Ovary (tissue), 9 donors: ENCODE results near the gene SPRY4. TPM values are rescaled to one million over a fixed set of nuclear protein-coding genes. Genes with fewer than 3 reads are reported as not detected.

Source experiments
- DNase-seq, 5 donors: peaks; one replicate each; pipeline ENCODE4 v3.0.0-alpha.2; 2019 to 2020
- H3K27ac ChIP-seq, 2 donors: fragments of 200-600 bp; one replicate each; pipeline versions ENCODE4 v1.5.1 to v1.8.0; 2019 to 2022
- H3K27me3 ChIP-seq: fragments of 200-600 bp; one replicate; pipeline ENCODE4 v1.8.0; 2022
- H3K36me3 ChIP-seq: fragments of 200-600 bp; sonication (generic); one replicate; pipeline ENCODE4 v1.5.1; 2019
- H3K4me1 ChIP-seq: one replicate; pipeline ENCODE4 v1.8.1; 2013; ENCODE audit warnings: mild to moderate bottlenecking, moderate library complexity; ENCODE audit not compliant: insufficient read depth
- H3K4me3 ChIP-seq: fragments of 200-600 bp; sonication (generic); one replicate; pipeline ENCODE4 v1.5.1; 2017
- H3K9me3 ChIP-seq, 2 donors: fragments of 200-600 bp in 1 of 2; sonication (generic) in 1 of 2; one replicate each; pipeline versions ENCODE4 v1.5.1 to v1.8.1; 2013 to 2019; ENCODE audit warnings: mild to moderate bottlenecking in 1 of 2, moderate library complexity in 1 of 2
- EP300 ChIP-seq: sonication (generic); formaldehyde crosslinking; IDR thresholded peaks from one replicate; pipeline ENCODE4 v1.6.1; 2017; ENCODE audit warnings: antibody characterized with exemption
- POLR2A ChIP-seq: fragments of 450-650 bp; IDR thresholded peaks from one replicate; pipeline ENCODE4 v1.6.1; 2017; ENCODE audit warnings: antibody characterized with exemption, mild to moderate bottlenecking, moderate library complexity
- WGBS, 3 donors: extraction: QIAGEN DNeasy Blood & Tissue Kit in 1 of 3; methylation state at CpG; one replicate each; pipeline versions ENCODE4 v1.1.5 to v1.1.7; 2013 to 2017; 5-methylcytosine and 5-hydroxymethylcytosine counted together
- intact Hi-C, 4 donors: fragments of 100-400 bp; cut with DNase I; formaldehyde crosslinking; loops; one replicate each; pipeline versions ENCODE4 v1.11.0 to v1.15.1; 2022 to 2023
- polyA plus RNA-seq, 2 donors: library from polyadenylated mRNA; stranded (reverse); fragments of 200-250 nt in 1 of 2; fragments of 350-450 nt in 1 of 2; fragmentation: Illumina TruSeq in 1 of 2; extraction: RNeasy Lipid Tissue Mini Kit (QIAGEN cat#74804) in 1 of 2; gene quantifications; one replicate each; pipeline ENCODE4 v1.2.3, GENCODE V29; 2013 to 2014
- total RNA-seq, 7 donors: library from RNA; depleted of rRNA in 2 of 7; stranded (reverse); fragments of >200 nt in 2 of 7; fragmentation: NEBNext Ultra II Directional in 3 of 7; extraction: Animal tissue kit (Norgen Biotek cat#: 25700) in 3 of 7; gene quantifications; one replicate each; pipeline versions ENCODE4 v1.1.0 to v1.2.4, GENCODE V29; 2016 to 2023
- TF ChIP-seq, protein P1 (sequence below), 3 donors: fragments of 450-650 bp in 2 of 3; fragments of 200-600 bp in 1 of 3; IDR thresholded peaks; one replicate each; pipeline versions ENCODE4 v1.5.1 to v1.8.0; 2016 to 2022; ENCODE audit warnings: antibody characterized with exemption in 3 of 3, mild to moderate bottlenecking in 1 of 3
- donor health status: DM: no; HTN: no; CAD: no; lungs with moderate emphysema.
- donor health status: DM: no; HTN: no; CAD: no.
- donor health status: Bipolar disorder and iron deficiency.
- donor health status: DM: yes; HTN: yes; CAD: no.
- donor health status: DM: no; HTN: no; CAD: no.
- donor health status: DM: yes; HTN: yes; CAD: no.

SPRY4 gene
- total and polyA plus RNA-seq, 9 donors: 1.9 to 15.9 (median 5.5) TPM

DNA sequence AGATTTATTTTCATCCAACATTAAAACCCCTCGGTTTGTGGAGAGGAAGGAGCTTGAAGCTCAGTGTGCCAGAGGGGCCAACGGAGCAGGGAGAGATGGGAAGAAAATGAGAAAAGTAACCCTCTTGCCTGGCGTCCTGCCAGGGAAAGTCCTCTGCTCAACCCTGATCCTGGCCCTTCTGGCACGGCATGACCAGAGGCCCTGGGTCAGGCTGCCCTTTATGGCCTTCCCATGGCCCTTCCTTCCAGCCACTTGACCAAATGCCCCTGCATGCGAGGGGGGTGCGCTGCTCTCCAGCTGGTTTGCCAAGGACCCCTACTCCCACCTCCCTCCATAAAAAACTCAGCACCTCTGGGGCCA is 43.8 kb downstream of the SPRY4 start:
- Histone ChIP-seq H3K27me3 (no peaks in the 10 kb centered on the region), H3K9me3 (no peaks in the 10 kb centered on the region), H3K4me3 (no peak overlapping the region), H3K36me3 (no peaks in the 10 kb centered on the region), H3K4me1 (no peaks in the 10 kb centered on the region), H3K27ac (no peak overlapping the region)
- TF ChIP-seq EP300 (no peak), POLR2A (no peak)
- TF ChIP-seq, protein P1, sequence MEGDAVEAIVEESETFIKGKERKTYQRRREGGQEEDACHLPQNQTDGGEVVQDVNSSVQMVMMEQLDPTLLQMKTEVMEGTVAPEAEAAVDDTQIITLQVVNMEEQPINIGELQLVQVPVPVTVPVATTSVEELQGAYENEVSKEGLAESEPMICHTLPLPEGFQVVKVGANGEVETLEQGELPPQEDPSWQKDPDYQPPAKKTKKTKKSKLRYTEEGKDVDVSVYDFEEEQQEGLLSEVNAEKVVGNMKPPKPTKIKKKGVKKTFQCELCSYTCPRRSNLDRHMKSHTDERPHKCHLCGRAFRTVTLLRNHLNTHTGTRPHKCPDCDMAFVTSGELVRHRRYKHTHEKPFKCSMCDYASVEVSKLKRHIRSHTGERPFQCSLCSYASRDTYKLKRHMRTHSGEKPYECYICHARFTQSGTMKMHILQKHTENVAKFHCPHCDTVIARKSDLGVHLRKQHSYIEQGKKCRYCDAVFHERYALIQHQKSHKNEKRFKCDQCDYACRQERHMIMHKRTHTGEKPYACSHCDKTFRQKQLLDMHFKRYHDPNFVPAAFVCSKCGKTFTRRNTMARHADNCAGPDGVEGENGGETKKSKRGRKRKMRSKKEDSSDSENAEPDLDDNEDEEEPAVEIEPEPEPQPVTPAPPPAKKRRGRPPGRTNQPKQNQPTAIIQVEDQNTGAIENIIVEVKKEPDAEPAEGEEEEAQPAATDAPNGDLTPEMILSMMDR (IDR thresholded peaks at IDR 0.05): no peak
- no peak for DNase-seq
- intact Hi-C loops: loop anchor here in 1 of 4 donors (5.0 kb wide), 1 partner anchor 424 kb away; no protein-coding TSS in a partner anchor
- 64 to 71% (median 66%) methylated on average over 6 of the region's 6 CpGs for WGBS, 3 donors

DNA sequence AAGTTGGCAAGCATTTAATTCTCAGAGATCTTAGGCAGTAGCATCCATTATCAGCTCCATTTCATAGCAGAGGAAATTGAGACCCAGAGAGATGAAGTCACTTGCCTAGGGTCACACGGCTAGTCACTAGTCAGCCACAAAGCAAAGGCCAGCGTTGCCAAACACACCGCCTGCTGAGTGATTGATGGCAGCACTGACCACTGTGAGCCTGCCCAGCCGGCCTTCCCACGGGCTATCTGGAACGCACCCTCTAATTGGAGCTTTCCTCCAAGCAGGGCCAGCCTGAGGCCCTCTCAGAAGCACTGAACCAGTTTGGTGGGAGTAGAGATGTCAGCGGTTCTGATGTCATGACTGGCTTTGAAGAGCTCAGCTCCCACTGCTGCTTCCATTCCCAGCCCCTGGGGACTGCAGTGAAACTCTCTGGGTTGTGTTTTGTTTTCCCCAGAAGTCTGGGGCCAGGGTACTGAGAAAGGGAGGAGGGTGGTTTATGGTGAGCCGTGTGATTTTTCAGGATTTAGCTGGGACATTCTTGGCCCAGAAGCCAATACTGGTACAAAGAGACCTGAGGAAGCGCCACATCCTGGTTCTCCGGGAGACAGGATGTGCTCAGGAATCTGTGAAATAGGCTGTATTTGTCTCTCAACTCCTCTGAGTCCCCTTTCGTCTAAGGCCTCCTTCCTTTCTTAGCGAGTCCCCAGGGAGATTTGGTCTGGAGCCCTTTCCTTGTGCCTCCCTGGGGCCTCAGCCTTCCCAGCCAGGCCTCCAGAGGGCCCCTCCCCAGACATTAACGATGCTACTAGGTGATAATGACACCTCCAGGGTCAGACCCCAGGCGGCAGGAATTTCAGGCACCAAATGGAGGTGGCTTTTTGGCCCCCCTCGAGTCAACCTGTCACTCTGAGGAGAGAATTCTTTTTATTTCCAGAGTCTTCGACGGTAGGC is 44.5 kb downstream of the SPRY4 start:
- no peak overlapping the region for H3K4me3 ChIP-seq
- H3K36me3 ChIP-seq: no peaks in the 10 kb centered on the region
- WGBS, 3 donors: 56 to 65% (median 64%) methylated on average over 17 of the region's 17 CpGs

DNA sequence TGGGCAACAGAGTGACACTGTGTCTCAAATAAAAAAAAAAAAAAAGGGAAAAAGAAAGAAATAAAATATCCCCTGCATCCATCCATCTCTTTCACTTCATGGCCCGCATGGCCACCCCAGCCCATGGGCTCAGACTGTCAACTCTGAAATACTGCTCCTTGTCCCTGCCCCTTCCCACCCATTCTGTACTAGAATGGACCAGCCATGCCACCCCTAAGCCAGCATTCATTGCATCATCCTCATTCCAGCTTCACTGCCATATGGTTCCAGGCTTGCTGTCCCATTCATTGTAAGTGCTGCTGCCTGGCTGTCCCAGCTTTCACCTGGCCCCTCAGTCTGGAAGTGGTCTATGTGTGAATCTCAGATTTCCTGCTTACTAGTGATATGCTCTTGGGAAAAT is 46.2 kb downstream of the SPRY4 start:
- no peaks in the 10 kb centered on the region for H3K36me3 ChIP-seq
- H3K4me3 ChIP-seq: no peak overlapping the region
- H3K9me3 ChIP-seq: no peaks in the 10 kb centered on the region
- no peak overlapping the region for H3K27ac ChIP-seq
- H3K4me1 ChIP-seq: no peaks in the 10 kb centered on the region
- intact Hi-C loops: no loop called here
- 96 to 100% (median 100%) methylated on average over 1 of the region's 1 CpG for WGBS, 3 donors
- TF ChIP-seq POLR2A (no peak), EP300 (no peak)
- TF ChIP-seq, protein P1 (IDR thresholded peaks at IDR 0.05): no peak
- DNase-seq: no peak
- no peaks in the 10 kb centered on the region for H3K27me3 ChIP-seq

More for the DNA sequence above, 44.5 kb downstream of the SPRY4 start:
- TF ChIP-seq POLR2A (no peak), EP300 (no peak)
- TF ChIP-seq, protein P1 (IDR thresholded peaks at IDR 0.05): no peak
- Histone ChIP-seq H3K4me1 (no peaks in the 10 kb centered on the region), H3K9me3 (no peaks in the 10 kb centered on the region), H3K27ac (no peak overlapping the region), H3K27me3 (no peaks in the 10 kb centered on the region)
- intact Hi-C loops: loop anchor here in 1 of 4 donors (5.0 kb wide), 1 partner anchor 423 kb away; no protein-coding TSS in a partner anchor
- DNase-seq: peak in 3 of 5 donors; percentile 22 to 39 (median 26)

DNA sequence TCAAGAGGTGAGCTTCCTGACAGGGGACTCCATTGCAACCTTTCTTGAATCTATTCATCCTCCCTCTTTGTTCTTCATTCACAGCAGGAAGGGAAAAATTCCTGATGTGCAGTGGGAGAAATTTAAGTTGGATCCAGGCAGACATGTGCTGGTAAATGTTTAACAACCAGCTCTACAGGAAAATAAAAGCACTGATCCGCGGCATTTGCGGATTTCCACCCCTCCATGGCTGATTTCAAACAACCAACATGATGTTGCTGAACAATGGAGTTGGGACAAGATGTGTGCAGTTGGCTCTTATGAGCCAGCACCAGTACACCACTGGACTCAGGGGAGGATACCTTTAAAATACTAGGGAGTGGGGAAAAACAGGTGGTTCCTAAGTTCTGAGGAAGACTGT is 47.0 kb downstream of the SPRY4 start:
- 91 to 94% (median 93%) methylated on average over 3 of the region's 3 CpGs for WGBS, 3 donors
- Histone ChIP-seq H3K27ac (no peak overlapping the region), H3K4me1 (no peaks in the 10 kb centered on the region), H3K9me3 (no peaks in the 10 kb centered on the region), H3K4me3 (no peak overlapping the region), H3K36me3 (no peaks in the 10 kb centered on the region), H3K27me3 (no peaks in the 10 kb centered on the region)
- TF ChIP-seq, protein P1 (IDR thresholded peaks at IDR 0.05): no peak
- no peak for TF ChIP-seq POLR2A
- no peak for DNase-seq
- intact Hi-C loops: no loop called here
